Motor neuron (in vitro differentiated cells): ENCODE data around the gene ZNF579. TPM values are rescaled to one million over a fixed set of nuclear protein-coding genes. Genes with fewer than 3 reads are reported as not detected.
A peak's percentile ranks its signal among the peaks of the same experiment; 100 is the strongest.

Experiments used
- ATAC-seq, 8 experiments: fragments of 200-7000 bp; cut with Tn5 transposase; replicated peaks in 6 of 8; 2 replicates each; pipeline ENCODE4 v1.8.0; 2021; ENCODE audit warnings: mild to moderate bottlenecking in 8 of 8, moderate library complexity in 8 of 8
- H3K27ac ChIP-seq, 2 donors: fragments of 250-450 bp; sonication (Bioruptor Pico); 2 replicates each; pipeline ENCODE4 v1.9.0; 2021; ENCODE audit warnings: antibody characterized with exemption in 2 of 2, mild to moderate bottlenecking in 2 of 2, moderate library complexity in 1 of 2
- H3K4me1 ChIP-seq, 2 donors: fragments of 250-450 bp; sonication (Bioruptor Pico); replicated peaks in 1 of 2; 2 replicates each; pipeline ENCODE4 v1.6.1; 2021; ENCODE audit warnings: antibody characterized with exemption in 2 of 2, mild to moderate bottlenecking in 2 of 2, moderate library complexity in 1 of 2
- H3K4me3 ChIP-seq, 5 donors: fragments of 250-450 bp; sonication (Bioruptor Pico); 2 replicates each; pipeline ENCODE4 v1.9.0; 2021; ENCODE audit warnings: antibody characterized with exemption in 5 of 5, mild to moderate bottlenecking in 5 of 5, moderate library complexity in 4 of 5
- WGBS, 10 experiments: fragments of 450-650 bp; shearing (Covaris generic); methylation state at CpG; one replicate each; pipeline ENCODE4 v1.0.0; 2022; 5-methylcytosine and 5-hydroxymethylcytosine counted together
- in situ Hi-C, 9 experiments: fragments of 400-800 bp; cut with MboI; loops; one replicate each; pipeline ENCODE4 v1.15.0; 2021; ENCODE audit warnings: low sequenced_read_pairs in 9 of 9, low pct_unique_long_range_greater_than_20kb in 2 of 9; ENCODE audit not compliant: unreplicated experiment in 9 of 9
- total RNA-seq, 8 experiments: library from RNA; unstranded; fragments of 300-600 nt; gene quantifications; 2 replicates each; pipeline versions ENCODE4 v1.2.3 to v1.2.4, GENCODE V29; 2022

The ZNF579 gene
- total RNA-seq, 8 experiments from 2014 or later, result 3.4 to 9.4 (median 5.0) TPM

DNA sequence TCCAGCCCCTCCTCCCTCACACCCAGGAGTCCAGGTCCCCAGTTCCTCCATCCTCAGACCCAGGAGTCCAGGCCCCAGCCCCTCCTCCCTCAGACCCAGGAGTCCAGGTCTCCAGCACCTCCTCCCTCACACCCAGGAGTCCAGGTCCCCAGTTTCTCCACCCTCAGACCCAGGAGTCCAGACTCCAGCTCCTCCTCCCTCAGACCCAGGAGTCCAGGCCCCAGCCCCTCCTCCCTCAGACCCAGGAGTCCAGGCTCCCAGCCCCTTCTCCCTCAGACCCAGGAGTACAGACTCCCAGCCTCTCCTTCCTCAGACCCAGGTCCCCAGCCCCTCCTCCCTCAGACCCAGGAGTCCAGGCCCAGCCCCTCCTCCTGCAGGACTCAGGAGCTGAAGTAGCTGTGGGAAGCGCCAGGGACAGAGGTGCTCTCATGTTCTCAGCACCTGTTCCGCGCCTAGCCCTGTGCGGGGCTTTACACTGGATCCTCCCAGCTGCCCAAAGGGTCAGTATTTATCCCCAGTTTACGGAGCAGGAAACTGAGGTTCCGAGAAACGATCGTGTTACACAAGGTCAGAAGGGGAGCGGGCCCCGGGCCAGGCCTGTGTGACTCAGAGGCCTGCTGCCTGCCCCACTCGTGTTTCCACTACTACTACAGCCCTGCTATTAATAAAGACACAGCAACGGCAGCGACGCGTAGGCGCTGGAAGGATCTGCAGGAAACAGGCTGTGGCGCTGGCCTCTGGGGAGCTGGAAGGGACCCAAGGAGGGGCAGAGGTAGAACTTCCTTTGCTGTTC is 33.6 kb downstream of the ZNF579 start:
- Histone ChIP-seq H3K4me3 (no peak overlapping the region), H3K27ac (no peak overlapping the region), H3K4me1 (peaks cover 13 to 27% of the 10 kb centered on the region in 2 donors)
- 25 to 83% (median 68%) methylated on average over 1 to 11 of the region's 17 CpGs; no CpG with 5 or more reads in 4 of the 10 experiments for WGBS, 10 experiments
- in situ Hi-C loops, result no loop called here
- ATAC-seq, result peak in 3 of 8 experiments; percentile 9 to 47 (median 47)

DNA sequence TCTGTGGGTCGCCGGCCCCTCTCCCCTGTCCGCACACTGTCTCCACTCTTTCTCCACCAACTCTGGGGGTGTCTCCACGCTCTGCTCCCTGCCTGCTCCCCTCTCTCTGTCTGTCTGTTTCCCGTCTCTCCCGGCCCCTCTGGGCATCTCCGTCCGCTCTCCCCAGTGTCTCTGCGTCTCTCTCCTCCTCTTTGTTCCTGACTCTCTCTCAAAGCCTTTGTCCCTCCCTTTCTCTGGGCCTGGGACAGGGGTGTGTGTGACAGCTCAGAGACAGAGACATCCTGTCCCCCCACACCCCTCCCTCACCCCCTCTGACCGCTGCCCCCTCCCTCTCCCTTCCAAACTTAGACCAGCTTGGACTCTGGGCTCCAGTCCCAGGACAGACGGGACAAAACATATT is 34.6 kb downstream of the ZNF579 start:
- H3K4me1 ChIP-seq, result peaks cover 13 to 27% of the 10 kb centered on the region in 2 donors
- H3K27ac ChIP-seq, result no peak overlapping the region
- no peak overlapping the region for H3K4me3 ChIP-seq
- in situ Hi-C loops, result no loop called here
- ATAC-seq, result peak in 4 of 8 experiments; percentile 39 to 51 (median 44)
- 100% methylated on average over 2 of the region's 11 CpGs; no CpG with 5 or more reads in 9 of the 10 experiments for WGBS, 10 experiments

DNA sequence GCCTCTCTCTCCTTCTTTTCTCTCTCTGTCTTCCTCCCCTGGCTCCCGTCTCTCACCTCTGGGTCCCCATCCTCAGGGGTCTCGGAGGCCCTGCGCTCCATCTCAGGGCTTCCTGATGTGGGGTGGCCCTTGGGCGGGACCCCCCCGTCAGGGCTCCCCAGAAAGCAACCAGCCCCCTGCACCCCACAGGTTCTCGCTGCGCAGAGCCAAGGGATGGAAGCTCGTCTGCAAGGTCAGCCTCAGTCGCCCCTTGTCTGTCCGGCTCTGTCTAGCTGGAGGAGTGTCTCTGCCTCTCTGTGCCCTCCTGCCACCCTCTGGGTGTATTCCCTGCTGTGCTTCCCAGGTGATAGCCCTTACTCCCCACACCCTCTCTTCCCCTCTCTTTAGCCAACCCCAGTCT is 35.2 kb downstream of the ZNF579 start, which contains the start of gene SBK3:
SBK3 (minus strand) TSS at position 101 of the 400 bp plus-strand sequence; CDS start at position 101, 0 bp downstream.
- WGBS, 10 experiments, result 53 to 100% (median 88%) methylated on average over 1 to 6 of the region's 10 CpGs; no CpG with 5 or more reads in 7 of the 10 experiments
- peak within 1 kb of the TSS in 1 of 2 donors; percentile 24 for H3K27ac ChIP-seq
- no peak for ATAC-seq
- in situ Hi-C loops, result no loop called here
- no peak within 1 kb of the TSS for H3K4me3 ChIP-seq
- peaks cover 13 to 27% of the 10 kb centered on the region in 2 donors for H3K4me1 ChIP-seq

DNA sequence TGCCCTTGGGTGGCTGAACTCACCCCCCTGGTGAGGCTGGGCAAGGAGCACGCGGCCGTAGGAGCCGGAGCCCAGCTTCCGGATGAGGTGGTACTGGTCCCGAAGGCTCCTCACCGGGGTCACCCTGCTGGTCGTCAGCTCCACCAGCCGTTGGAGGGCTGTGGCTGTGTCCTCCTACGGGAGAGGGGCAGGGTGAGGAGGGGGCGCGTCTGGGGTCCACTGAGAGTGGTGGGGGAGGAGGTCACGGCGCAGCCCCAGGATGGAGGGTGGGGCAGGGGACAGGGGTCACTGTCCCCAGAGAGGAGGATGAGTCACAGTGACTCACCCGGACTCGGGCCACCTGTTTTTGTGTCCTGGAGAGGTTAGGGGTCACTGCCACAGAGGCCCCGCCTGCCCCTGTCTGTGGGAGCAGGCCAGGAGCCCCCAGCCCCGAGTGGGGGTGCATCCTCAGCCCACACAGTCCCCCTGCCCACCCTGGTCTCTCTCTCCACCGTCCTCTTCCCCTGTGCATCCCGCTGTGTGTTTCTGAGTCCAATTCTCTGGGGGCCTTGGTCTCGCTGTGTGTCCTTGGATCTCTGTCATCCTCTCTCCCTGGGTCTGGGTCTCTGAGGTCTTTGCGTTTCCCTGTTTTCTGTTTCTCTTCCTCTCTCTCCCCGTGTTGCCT is 35.7 kb downstream of the ZNF579 start:
- 40% methylated on average over 1 of the region's 23 CpGs; no CpG with 5 or more reads in 9 of the 10 experiments for WGBS, 10 experiments
- H3K4me3 ChIP-seq, result no peak overlapping the region
- peak in 3 of 8 experiments; percentile 15 to 24 (median 24) for ATAC-seq
- peaks cover 9 to 23% of the 10 kb centered on the region in 2 donors for H3K4me1 ChIP-seq
- in situ Hi-C loops, result no loop called here
- peak overlapping the region in 1 of 2 donors; percentile 24 for H3K27ac ChIP-seq

DNA sequence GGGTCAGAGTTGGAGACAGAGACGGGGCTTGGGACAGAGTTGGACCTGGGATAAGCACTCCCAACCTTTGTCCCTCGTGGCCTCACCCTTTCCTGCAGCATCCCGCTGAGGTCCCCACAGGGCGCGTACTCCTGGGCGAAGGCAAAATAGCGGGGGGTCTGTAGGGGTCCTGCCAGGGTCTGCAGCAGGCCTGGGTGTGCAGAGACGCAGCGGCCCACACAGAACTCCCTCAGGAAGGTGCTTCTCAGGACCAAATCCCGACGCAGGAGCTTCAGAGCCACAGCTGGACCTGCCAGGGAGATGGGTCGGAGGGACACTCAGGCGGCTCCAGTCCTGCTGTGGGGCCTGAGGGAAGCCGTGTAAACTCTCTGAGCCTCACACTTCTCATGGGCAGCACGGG is 36.6 kb downstream of the ZNF579 start:
- no peak overlapping the region for H3K4me3 ChIP-seq
- H3K4me1 ChIP-seq, result peaks cover 5 to 19% of the 10 kb centered on the region in 2 donors
- H3K27ac ChIP-seq, result no peak overlapping the region
- ATAC-seq, result no peak
- WGBS, 10 experiments, result 50 to 60% methylated on average over 1 to 2 of the region's 15 CpGs; no CpG with 5 or more reads in 8 of the 10 experiments
- in situ Hi-C loops, result no loop called here

DNA sequence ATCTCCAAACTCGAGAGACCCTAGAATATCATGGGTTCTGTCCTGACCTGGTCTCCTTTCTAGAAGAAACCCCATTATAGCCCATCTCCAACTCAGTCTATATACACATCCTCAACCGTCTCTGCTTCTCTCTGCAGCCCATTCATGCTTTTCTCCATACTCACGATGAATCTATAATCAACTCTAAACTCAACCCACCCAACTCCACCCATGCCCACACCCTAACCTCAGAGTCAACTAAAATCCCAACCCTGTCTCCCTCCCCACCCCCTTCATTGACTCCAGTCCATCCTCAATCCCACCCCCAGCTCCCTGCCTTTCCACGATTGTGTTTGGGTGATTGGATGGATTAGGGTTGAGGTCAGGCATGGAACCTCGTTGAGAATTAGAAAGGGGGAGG is 37.1 kb downstream of the ZNF579 start:
- 14 to 80% (median 40%) methylated on average over 1 to 3 of the region's 5 CpGs; no CpG with 5 or more reads in 3 of the 10 experiments for WGBS, 10 experiments

DNA sequence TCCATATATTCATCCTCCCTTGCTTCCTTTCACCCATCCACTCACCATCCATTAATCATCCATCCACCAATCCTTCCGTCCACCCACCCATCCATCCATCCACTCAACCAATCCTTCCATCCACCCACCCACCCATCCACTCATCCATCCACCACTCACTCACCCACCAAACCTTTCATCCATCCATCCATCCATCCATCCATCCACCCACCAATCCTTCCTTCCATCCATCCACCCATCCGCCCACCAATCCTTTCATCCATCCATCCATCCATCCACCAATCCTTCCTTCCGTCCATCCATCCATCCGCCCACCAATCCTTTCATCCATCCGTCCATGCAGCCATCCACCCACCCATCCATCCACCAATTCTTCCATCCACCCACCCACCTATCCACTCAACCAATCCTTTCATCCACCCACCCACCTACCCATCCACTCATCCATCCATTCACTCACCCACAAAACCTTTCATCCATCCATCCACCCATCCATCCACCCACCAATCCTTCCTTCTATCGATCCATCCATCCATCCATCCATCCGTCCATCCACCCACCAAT is 38.3 kb downstream of the ZNF579 start:
- 53 to 100% (median 78%) methylated on average over 1 to 6 of the region's 7 CpGs; no CpG with 5 or more reads in 2 of the 10 experiments for WGBS, 10 experiments
- Histone ChIP-seq H3K4me3 (no peak overlapping the region), H3K27ac (no peak overlapping the region), H3K4me1 (peaks cover 9 to 24% of the 10 kb centered on the region in 2 donors)
- ATAC-seq, result no peak
- in situ Hi-C loops, result no loop called here

More for the DNA sequence above, 37.1 kb downstream of the ZNF579 start:
- H3K4me1 ChIP-seq, result peaks cover 5 to 19% of the 10 kb centered on the region in 2 donors
- H3K27ac ChIP-seq, result no peak overlapping the region
- H3K4me3 ChIP-seq, result no peak overlapping the region
- no peak for ATAC-seq
- in situ Hi-C loops, result no loop called here

DNA sequence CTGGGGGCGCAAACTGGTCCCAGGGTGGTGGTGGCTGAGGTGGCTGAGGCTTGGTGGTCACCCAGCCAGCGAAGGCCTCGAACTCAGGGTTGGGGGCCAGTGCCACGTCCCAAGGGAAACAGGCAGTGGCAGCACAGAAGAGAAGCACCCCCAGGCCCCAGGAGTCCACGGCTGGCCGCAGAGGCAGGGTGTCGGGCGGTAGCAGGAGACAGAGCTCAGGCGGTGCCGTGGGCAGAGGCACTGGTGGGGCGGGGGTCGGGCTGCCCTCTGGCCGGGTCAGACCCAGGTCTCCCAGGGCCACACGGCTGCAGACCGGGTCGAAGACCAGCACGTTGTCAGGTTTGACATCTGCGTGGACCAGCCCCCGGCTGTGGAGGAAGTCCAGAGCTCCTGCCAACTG is 39.6 kb downstream of the ZNF579 start:
- Histone ChIP-seq H3K27ac (no peak overlapping the region), H3K4me1 (peaks cover 9 to 28% of the 10 kb centered on the region in 2 donors), H3K4me3 (no peak overlapping the region)
- no peak for ATAC-seq
- in situ Hi-C loops, result no loop called here
- WGBS, 10 experiments, result 0 to 78% (median 70%) methylated on average over 1 to 9 of the region's 19 CpGs; no CpG with 5 or more reads in 7 of the 10 experiments

DNA sequence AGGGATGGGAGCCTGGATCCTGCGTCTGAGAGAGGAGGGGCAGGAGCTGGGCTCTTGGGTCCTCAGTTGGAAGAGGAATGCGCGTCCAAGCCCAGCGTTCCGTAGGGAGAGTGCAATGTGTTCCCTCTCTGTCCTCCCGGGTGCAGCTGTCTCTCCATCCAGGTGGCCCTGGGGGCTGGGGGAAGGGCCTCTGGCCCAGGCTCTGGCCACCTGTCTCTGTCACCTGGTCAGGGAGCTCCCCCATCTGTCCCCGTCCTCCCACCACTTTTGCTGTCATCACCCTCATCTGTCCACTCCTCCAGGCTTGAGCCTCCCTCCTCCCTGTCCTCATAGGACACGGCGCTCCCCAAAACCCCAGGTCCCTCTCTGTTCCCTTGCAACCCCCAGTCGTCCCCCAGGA is 40.0 kb downstream of the ZNF579 start:
- in situ Hi-C loops, result no loop called here
- 38 to 47% (median 43%) methylated on average over 1 to 6 of the region's 10 CpGs; no CpG with 5 or more reads in 6 of the 10 experiments for WGBS, 10 experiments
- Histone ChIP-seq H3K4me3 (no peak overlapping the region), H3K27ac (no peak overlapping the region), H3K4me1 (peaks cover 9 to 23% of the 10 kb centered on the region in 2 donors)
- ATAC-seq, result no peak

DNA sequence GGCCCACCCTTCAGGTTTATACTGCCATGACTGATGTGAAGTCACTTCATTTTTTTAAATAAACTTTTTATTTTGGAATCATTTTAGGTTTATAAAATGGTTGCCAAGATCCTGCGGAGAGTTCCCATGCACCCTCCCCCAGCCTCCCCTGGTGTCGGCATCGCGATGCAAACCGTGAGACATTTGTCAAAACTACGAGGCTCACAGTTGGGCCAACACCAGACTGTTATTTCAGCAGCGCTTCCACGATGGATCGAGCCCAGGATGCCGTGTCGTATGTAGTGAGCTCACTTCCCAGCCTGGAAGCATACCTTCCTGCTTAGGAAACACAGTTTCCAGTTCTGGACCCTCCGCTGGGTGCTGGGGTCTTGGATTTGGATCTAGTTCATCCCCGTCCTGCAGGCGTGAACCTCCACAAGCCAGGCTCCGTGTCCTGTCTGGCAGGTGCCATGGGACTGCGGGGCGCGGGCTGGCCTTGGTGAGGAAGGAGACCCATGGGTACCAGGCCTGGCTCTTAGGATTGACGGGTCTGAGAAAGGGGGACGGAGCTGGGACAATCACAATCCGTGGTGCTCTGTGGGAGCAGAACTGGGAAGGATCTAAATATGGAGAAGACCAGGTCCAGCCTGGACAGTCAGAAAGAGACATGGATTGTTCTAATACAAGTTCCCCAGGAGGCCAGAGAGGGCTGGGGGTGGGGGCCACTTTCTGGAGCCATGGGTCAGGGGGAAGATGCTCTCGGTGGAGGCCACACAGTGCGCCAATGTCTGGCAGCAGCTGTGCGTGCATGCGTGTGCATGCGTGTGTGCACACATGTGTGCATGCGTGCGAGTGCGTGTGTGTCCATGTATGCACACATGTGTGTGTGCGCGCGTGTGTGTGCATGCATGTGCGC is 41.3 kb downstream of the ZNF579 start:
- no peak overlapping the region for H3K27ac ChIP-seq
- in situ Hi-C loops, result no loop called here
- 49 to 94% (median 79%) methylated on average over 1 to 11 of the region's 33 CpGs; no CpG with 5 or more reads in 1 of the 10 experiments for WGBS, 10 experiments
- H3K4me1 ChIP-seq, result peaks cover 3 to 11% of the 10 kb centered on the region in 2 donors
- no peak overlapping the region for H3K4me3 ChIP-seq
- ATAC-seq, result no peak

DNA sequence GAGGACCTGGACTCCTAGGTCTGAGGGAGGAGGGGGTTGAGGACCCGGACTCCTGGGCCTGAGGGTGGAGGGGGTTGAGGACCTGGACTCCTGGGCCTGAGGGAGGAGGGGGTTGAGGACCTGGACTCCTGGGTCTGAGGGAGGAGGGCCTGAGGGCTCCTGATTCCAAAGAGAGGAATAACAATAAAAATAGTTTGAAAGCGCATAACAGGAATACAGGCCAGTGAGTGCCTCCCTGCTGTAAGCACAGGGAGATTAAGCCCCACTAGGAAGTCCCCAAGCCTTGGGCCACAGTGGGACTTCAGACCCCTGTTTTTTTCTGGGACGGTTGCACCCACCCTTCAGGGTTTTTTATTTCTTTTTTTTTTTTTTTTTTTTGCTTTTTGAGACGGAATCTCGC is 42.5 kb downstream of the ZNF579 start:
- Histone ChIP-seq H3K27ac (no peak overlapping the region), H3K4me1 (peaks cover 3 to 11% of the 10 kb centered on the region in 2 donors), H3K4me3 (no peak overlapping the region)
- peak in 3 of 8 experiments; percentile 34 to 50 (median 49) for ATAC-seq
- in situ Hi-C loops, result no loop called here
- WGBS, 10 experiments, result 30 to 100% (median 89%) methylated on average over 1 to 4 of the region's 5 CpGs; no CpG with 5 or more reads in 4 of the 10 experiments

DNA sequence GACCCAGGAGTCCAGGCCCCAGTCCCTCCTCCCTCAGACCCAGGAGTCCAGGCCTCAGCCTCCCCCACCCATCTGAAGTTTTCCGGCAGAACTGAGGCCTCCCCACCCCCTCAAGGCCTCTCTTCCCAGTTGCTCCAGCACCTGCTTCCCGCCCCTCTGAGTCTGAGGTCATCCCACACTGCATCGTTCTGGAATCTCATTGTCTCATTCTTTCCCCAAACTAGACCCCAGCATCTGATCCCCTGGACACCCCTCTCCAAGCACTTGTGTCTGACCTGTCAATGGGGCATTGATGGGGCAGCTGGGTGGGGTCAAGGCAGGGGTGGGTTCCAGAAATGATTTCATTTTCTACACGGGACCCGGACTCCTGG is 42.9 kb downstream of the ZNF579 start:
- Histone ChIP-seq H3K27ac (no peak overlapping the region), H3K4me3 (no peak overlapping the region), H3K4me1 (peaks cover 3 to 11% of the 10 kb centered on the region in 2 donors)
- no CpG with 5 or more reads among the region's 5 CpGs for WGBS, 10 experiments
- in situ Hi-C loops, result no loop called here
- ATAC-seq, result peak in 7 of 8 experiments; percentile 22 to 85 (median 83)
